ENCODE results near the gene PPP1R11. TPM values are rescaled to one million over a fixed set of nuclear protein-coding genes. Genes with fewer than 3 reads are reported as not detected.

PPP1R11 gene
- total and polyA plus RNA-seq, 2 of the 13 experiments (the other 11 are each of a cell fraction or from before 2014, with no cell fraction given) = 32.1 to 58.9 TPM

DNA sequence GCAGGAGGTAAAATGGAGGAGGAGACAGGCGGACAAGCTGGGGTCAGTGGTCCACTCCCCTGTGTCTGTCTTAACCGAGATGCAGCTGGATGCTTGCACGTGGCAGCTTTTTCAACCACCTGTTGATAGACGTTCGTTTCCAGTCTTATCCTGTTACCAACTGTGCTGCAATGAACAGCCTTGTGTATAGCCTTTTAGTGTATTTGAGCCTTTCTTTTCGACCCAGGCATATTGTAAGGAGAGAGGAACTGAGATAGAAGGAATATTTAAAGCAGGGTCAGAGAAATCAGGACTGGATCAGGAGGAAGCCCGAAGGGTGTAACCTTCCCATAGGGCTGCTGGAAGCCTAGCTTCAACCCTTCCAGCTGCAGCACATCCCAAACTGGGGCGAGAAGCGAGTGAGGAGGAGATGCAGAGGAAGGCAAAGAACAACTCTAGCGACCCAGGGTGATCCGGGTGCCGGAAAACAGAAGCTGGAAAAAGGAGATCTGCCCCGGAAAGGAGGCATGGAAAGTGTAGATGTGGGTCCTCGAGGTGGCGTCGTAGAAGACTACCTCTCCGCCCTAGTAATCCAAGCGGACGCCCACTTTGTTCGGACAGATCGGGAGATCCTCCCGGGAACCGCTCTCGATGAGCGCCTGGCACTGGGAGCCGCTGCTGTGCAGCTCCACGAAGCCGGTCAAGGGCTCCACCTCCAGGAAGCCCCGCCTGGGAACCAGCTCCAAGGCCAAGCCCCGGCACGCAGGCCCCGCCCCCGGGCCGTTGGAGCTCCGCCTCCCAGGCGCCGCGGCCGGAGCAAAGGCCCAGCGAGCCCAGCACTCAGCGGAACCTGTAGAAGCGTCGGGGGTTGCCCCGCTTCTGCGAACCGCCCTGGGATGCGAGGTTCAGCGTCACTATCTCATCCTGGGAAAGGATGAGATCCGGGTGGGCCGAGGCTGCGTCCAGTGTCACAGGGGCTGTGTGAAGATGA lies 34.7 kb downstream of the PPP1R11 start (continued):
- TF ChIP-seq HOXA9 (CRISPR knock-in tag; IDR thresholded peaks at IDR 0.05; ENCODE audit: borderline replicate concordance) = no peak
- no peak for TF ChIP-seq SP2 (CRISPR knock-in tag; IDR thresholded peaks at IDR 0.05)
- no peak for TF ChIP-seq ZNF589 (CRISPR knock-in tag; conservative IDR thresholded peaks at IDR 0.05)
- TF ChIP-seq ZNF737 (CRISPR knock-in tag; IDR thresholded peaks at IDR 0.05; ENCODE audit: borderline replicate concordance) = no peak
- TF ChIP-seq ZBED4 (CRISPR knock-in tag; IDR thresholded peaks at IDR 0.05; ENCODE audit: borderline replicate concordance) = peak; percentile 99
- peak; percentile 68 for TF ChIP-seq ARID5B (CRISPR knock-in tag; IDR thresholded peaks at IDR 0.05)
- TF ChIP-seq ZFP36 (IDR thresholded peaks at IDR 0.05; ENCODE audit: borderline replicate concordance, low read depth, low read length, partially characterized antibody) = no peak
- no peak for TF ChIP-seq MBD4 (IDR thresholded peaks at IDR 0.05; ENCODE audit: borderline replicate concordance, low read length)
- TF ChIP-seq MEIS1 (CRISPR knock-in tag; IDR thresholded peaks at IDR 0.05; ENCODE audit: borderline replicate concordance) = peak; percentile 43
- TF ChIP-seq ZNF333 (CRISPR knock-in tag; IDR thresholded peaks at IDR 0.05; ENCODE audit: borderline replicate concordance) = peak; percentile 96; the same call in 1 of the 2 replicates
- TF ChIP-seq KDM3A (CRISPR knock-in tag; IDR thresholded peaks at IDR 0.05; ENCODE audit: low read depth) = no peak; the same call in 1 of the 2 replicates
- TF ChIP-seq, protein P1, sequence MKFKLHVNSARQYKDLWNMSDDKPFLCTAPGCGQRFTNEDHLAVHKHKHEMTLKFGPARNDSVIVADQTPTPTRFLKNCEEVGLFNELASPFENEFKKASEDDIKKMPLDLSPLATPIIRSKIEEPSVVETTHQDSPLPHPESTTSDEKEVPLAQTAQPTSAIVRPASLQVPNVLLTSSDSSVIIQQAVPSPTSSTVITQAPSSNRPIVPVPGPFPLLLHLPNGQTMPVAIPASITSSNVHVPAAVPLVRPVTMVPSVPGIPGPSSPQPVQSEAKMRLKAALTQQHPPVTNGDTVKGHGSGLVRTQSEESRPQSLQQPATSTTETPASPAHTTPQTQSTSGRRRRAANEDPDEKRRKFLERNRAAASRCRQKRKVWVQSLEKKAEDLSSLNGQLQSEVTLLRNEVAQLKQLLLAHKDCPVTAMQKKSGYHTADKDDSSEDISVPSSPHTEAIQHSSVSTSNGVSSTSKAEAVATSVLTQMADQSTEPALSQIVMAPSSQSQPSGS (CRISPR knock-in tag; IDR thresholded peaks at IDR 0.05) = no peak; the same call in 1 of the 2 replicates
- TF ChIP-seq, protein P2, sequence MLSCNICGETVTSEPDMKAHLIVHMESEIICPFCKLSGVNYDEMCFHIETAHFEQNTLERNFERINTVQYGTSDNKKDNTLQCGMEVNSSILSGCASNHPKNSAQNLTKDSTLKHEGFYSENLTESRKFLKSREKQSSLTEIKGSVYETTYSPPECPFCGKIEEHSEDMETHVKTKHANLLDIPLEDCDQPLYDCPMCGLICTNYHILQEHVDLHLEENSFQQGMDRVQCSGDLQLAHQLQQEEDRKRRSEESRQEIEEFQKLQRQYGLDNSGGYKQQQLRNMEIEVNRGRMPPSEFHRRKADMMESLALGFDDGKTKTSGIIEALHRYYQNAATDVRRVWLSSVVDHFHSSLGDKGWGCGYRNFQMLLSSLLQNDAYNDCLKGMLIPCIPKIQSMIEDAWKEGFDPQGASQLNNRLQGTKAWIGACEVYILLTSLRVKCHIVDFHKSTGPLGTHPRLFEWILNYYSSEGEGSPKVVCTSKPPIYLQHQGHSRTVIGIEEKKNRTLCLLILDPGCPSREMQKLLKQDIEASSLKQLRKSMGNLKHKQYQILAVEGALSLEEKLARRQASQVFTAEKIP (CRISPR knock-in tag; IDR thresholded peaks at IDR 0.05; ENCODE audit: borderline replicate concordance) = no peak
- TF ChIP-seq, protein P3, sequence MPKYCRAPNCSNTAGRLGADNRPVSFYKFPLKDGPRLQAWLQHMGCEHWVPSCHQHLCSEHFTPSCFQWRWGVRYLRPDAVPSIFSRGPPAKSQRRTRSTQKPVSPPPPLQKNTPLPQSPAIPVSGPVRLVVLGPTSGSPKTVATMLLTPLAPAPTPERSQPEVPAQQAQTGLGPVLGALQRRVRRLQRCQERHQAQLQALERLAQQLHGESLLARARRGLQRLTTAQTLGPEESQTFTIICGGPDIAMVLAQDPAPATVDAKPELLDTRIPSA (CRISPR knock-in tag; IDR thresholded peaks at IDR 0.05; ENCODE audit: borderline replicate concordance) = no peak
- TF ChIP-seq GTF2F1 (IDR thresholded peaks at IDR 0.05; ENCODE audit: low read length) = no peak
- TF ChIP-seq IKZF1 (IDR thresholded peaks at IDR 0.05) = no peak
